ENCODE data around the gene NPAS4. TPM values are rescaled to one million over a fixed set of nuclear protein-coding genes. Genes with fewer than 3 reads are reported as not detected.

Gene NPAS4
- total and polyA plus RNA-seq, 2 of the 4 experiments (the other 2 are of a cell fraction): under 0.01 to 0.77 TPM

DNA sequence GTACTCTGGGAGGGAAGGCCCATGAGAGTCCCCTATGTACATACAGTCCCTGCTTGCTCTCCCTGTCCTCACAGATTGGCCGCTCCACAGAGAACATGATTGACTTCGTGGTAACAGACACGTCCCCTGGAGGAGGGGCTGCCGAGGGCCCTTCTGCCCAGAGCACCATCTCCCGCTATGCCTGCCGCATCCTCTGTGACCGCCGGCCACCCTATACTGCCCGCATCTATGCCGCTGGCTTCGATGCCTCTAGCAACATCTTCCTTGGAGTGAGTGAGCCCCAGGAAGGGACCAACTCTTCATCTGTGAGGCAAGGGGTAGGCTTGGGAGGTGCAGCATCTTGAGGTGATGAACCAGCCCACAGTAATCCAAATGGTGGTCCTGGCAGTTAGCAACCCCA, 52.3 kb downstream of the NPAS4 start:
- no peak overlapping the region for H2BK120ac ChIP-seq (ENCODE audit: low read depth, low read length)
- no peak overlapping the region for H4K5ac ChIP-seq (ENCODE audit: low read depth, low read length)
- ATAC-seq (ENCODE audit: low read depth) (no peak), DNase-seq (no peak)
- peaks cover 35% of the 10 kb centered on the region for H3K36me3 ChIP-seq (ENCODE audit: control insufficient read depth, insufficient read depth, low read length)
- no peak overlapping the region for H3K27ac ChIP-seq (ENCODE audit: insufficient read depth, low read length)
- H3K9ac ChIP-seq (ENCODE audit: low read depth, low read length): no peak overlapping the region
- WGBS, 2 experiments (ENCODE audit: extremely low coverage in 2 of 2, insufficient read length in 1 of 2): no CpG with 5 or more reads among the region's 11 CpGs
- H2AK9ac ChIP-seq (replicated peaks; ENCODE audit: low read depth, low read length, poor library complexity): no peak overlapping the region
- H3K27me3 ChIP-seq (ENCODE audit: control insufficient read depth, insufficient read depth, low read length): no peaks in the 10 kb centered on the region
- H3K4me2 ChIP-seq (ENCODE audit: low read depth, low read length): no peak overlapping the region
- no peak overlapping the region for H2BK20ac ChIP-seq (ENCODE audit: low read depth, low read length)
- no peak overlapping the region for H2BK5ac ChIP-seq (ENCODE audit: low read depth, low read length, poor library complexity, severe bottlenecking)
- H2BK15ac ChIP-seq (ENCODE audit: low read depth, low read length): no peak overlapping the region
- dilution Hi-C loops (cut with HindIII; ENCODE audit: low sequenced_read_pairs, unreplicated experiment): no loop called here
- H2AFZ ChIP-seq (replicated peaks; ENCODE audit: low read length, poor library complexity): no peak overlapping the region
- TF ChIP-seq USF2 (IDR thresholded peaks at IDR 0.05; ENCODE audit: low read depth, low read length): no peak
- no peak overlapping the region for H3K4me3 ChIP-seq (ENCODE audit: insufficient read depth, low read depth, low read length)
- H3K23ac ChIP-seq (ENCODE audit: low read depth, low read length): no peak overlapping the region
- H3K4ac ChIP-seq (ENCODE audit: low read depth, low read length): no peak overlapping the region
- H3K4me1 ChIP-seq (ENCODE audit: control insufficient read depth, insufficient read depth, low read length): no peaks in the 10 kb centered on the region
- no peaks in the 10 kb centered on the region for H3K9me3 ChIP-seq (ENCODE audit: control insufficient read depth, insufficient read depth, low read length)
- no peak overlapping the region for H4K8ac ChIP-seq (ENCODE audit: low read depth in 2 of 2, low read length in 2 of 2)
- no peak overlapping the region for H3K18ac ChIP-seq (ENCODE audit: low read depth, low read length)
- ChIA-PET POLR2A (ENCODE audit: unreplicated experiment) (interaction anchor here (1.1 kb wide), 1 partner anchor 12 kb away, joined by 3 read pairs; no protein-coding TSS in a partner anchor), CTCF (no interaction called here)
- peaks cover 4% of the 10 kb centered on the region; the same call in 1 of the 2 replicates for H4K20me1 ChIP-seq (ENCODE audit: insufficient read depth, low read length)
- no peak overlapping the region for H3K56ac ChIP-seq (ENCODE audit: extremely low read depth, insufficient read depth, low read length)
- H4K91ac ChIP-seq (ENCODE audit: insufficient read depth, low read depth, low read length): no peak overlapping the region
- no peak overlapping the region for H2AK5ac ChIP-seq (ENCODE audit: low read depth, low read length)
- H3K9me1 ChIP-seq (ENCODE audit: insufficient read depth, low read length): 0 out of 2 replicates have a peak, but pooled peaks cover 5% of the 10 kb centered on the region
- peaks cover 11 to 33% of the 10 kb centered on the region in 2 experiments for H3K79me1 ChIP-seq (ENCODE audit: low read depth in 1 of 2, low read length in 2 of 2)
- no TSS peak for BruUV-seq (replicated peaks)
- intact Hi-C loops (cut with micrococcal nuclease): no loop called here
- in situ Hi-C loops (cut with MboI; ENCODE audit: low sequenced_read_pairs): no loop called here
- H3K14ac ChIP-seq (replicated peaks; ENCODE audit: low read depth, low read length): no peak overlapping the region
